ENCODE measurements around the gene RUBCN. TPM values are rescaled to one million over a fixed set of nuclear protein-coding genes. Genes with fewer than 3 reads are reported as not detected.

Gene RUBCN
- total and polyA plus RNA-seq, 2 donors from 2014 or later, result 4.4 to 31.5 TPM

GRCh38 chr3:197685546-197685945, 51.2 kb downstream of the RUBCN start:
- H3K4me1 ChIP-seq (ENCODE audit: control insufficient read depth in 2 of 3, insufficient read depth in 2 of 3, low read depth in 1 of 3, low read length in 3 of 3), result no peaks in the 10 kb centered on the region
- no peak for TF ChIP-seq CTCF (IDR thresholded peaks at IDR 0.05; ENCODE audit: borderline replicate concordance, extremely low read depth, insufficient read depth)
- no peak overlapping the region for H3K27ac ChIP-seq (ENCODE audit: low read depth in 2 of 2, low read length in 2 of 2)
- DNase-seq (no peak), FAIRE-seq (no peak)
- no peaks in the 10 kb centered on the region for H3K27me3 ChIP-seq (ENCODE audit: control insufficient read depth, insufficient read depth, low read length)
- no peaks in the 10 kb centered on the region for H3K9me3 ChIP-seq (ENCODE audit: control insufficient read depth in 2 of 3, insufficient read depth in 1 of 3, low read length in 3 of 3)
- no peak overlapping the region for H3K9ac ChIP-seq (ENCODE audit: low read length in 3 of 3)
- H3K4me3 ChIP-seq (ENCODE audit: low read length in 3 of 3), result no peak overlapping the region
- intact Hi-C loops (cut with DNase I), result no loop called here
- peaks cover 0 to 25% (median 23%) of the 10 kb centered on the region in 3 donors for H3K36me3 ChIP-seq (ENCODE audit: control insufficient read depth in 2 of 3, insufficient read depth in 3 of 3, low read length in 3 of 3)

GRCh38 chr3:197683191-197683590, 53.5 kb downstream of the RUBCN start:
- FAIRE-seq (no peak), DNase-seq (no peak)
- no peaks in the 10 kb centered on the region for H3K4me1 ChIP-seq (ENCODE audit: control insufficient read depth in 2 of 3, insufficient read depth in 2 of 3, low read depth in 1 of 3, low read length in 3 of 3)
- no peak overlapping the region for H3K4me3 ChIP-seq (ENCODE audit: low read length in 3 of 3)
- H3K9me3 ChIP-seq (ENCODE audit: control insufficient read depth in 2 of 3, insufficient read depth in 1 of 3, low read length in 3 of 3), result no peaks in the 10 kb centered on the region
- intact Hi-C loops (cut with DNase I), result no loop called here
- no peak overlapping the region for H3K27ac ChIP-seq (ENCODE audit: low read depth in 2 of 2, low read length in 2 of 2)
- no peak overlapping the region for H3K9ac ChIP-seq (ENCODE audit: low read length in 3 of 3)
- no peak for TF ChIP-seq CTCF (IDR thresholded peaks at IDR 0.05; ENCODE audit: borderline replicate concordance, extremely low read depth, insufficient read depth)
- peaks cover 0 to 25% (median 25%) of the 10 kb centered on the region in 3 donors for H3K36me3 ChIP-seq (ENCODE audit: control insufficient read depth in 2 of 3, insufficient read depth in 3 of 3, low read length in 3 of 3)
- no peaks in the 10 kb centered on the region for H3K27me3 ChIP-seq (ENCODE audit: control insufficient read depth, insufficient read depth, low read length)

GRCh38 chr3:197682713-197683112, 54.0 kb downstream of the RUBCN start:
- Histone ChIP-seq H3K4me3 (ENCODE audit: low read length in 3 of 3) (no peak overlapping the region), H3K36me3 (ENCODE audit: control insufficient read depth in 2 of 3, insufficient read depth in 3 of 3, low read length in 3 of 3) (peaks cover 0 to 27% (median 25%) of the 10 kb centered on the region in 3 donors), H3K4me1 (ENCODE audit: control insufficient read depth in 2 of 3, insufficient read depth in 2 of 3, low read depth in 1 of 3, low read length in 3 of 3) (no peaks in the 10 kb centered on the region), H3K27ac (ENCODE audit: low read depth in 2 of 2, low read length in 2 of 2) (no peak overlapping the region), H3K27me3 (ENCODE audit: control insufficient read depth, insufficient read depth, low read length) (no peaks in the 10 kb centered on the region), H3K9me3 (ENCODE audit: control insufficient read depth in 2 of 3, insufficient read depth in 1 of 3, low read length in 3 of 3) (no peaks in the 10 kb centered on the region), H3K9ac (ENCODE audit: low read length in 3 of 3) (no peak overlapping the region)
- intact Hi-C loops (cut with DNase I), result no loop called here
- TF ChIP-seq CTCF (IDR thresholded peaks at IDR 0.05; ENCODE audit: borderline replicate concordance, extremely low read depth, insufficient read depth), result no peak
- DNase-seq (no peak), FAIRE-seq (no peak)

- H3K9ac ChIP-seq (ENCODE audit: low read length in 3 of 3), result no peak overlapping the region
- no peak overlapping the region for H3K4me3 ChIP-seq (ENCODE audit: low read length in 3 of 3)
- FAIRE-seq (no peak), DNase-seq (no peak)
- H3K27ac ChIP-seq (ENCODE audit: low read depth in 2 of 2, low read length in 2 of 2), result no peak overlapping the region
- peaks cover 0 to 4% (median 0%) of the 10 kb centered on the region in 3 donors for H3K4me1 ChIP-seq (ENCODE audit: control insufficient read depth in 2 of 3, insufficient read depth in 2 of 3, low read depth in 1 of 3, low read length in 3 of 3)
- peaks cover 0 to 33% (median 29%) of the 10 kb centered on the region in 3 donors for H3K36me3 ChIP-seq (ENCODE audit: control insufficient read depth in 2 of 3, insufficient read depth in 3 of 3, low read length in 3 of 3)
- no peaks in the 10 kb centered on the region for H3K27me3 ChIP-seq (ENCODE audit: control insufficient read depth, insufficient read depth, low read length)
- TF ChIP-seq CTCF (IDR thresholded peaks at IDR 0.05; ENCODE audit: borderline replicate concordance, extremely low read depth, insufficient read depth), result no peak
- intact Hi-C loops (cut with DNase I), result no loop called here
- H3K9me3 ChIP-seq (ENCODE audit: control insufficient read depth in 2 of 3, insufficient read depth in 1 of 3, low read length in 3 of 3), result no peaks in the 10 kb centered on the region
Measured at GRCh38 chr3:197680955-197681521, 55.7 kb downstream of the RUBCN start.

All from kidney (tissue), 14 donors.